Endothelial cell of umbilical vein (primary cell): ENCODE measurements around the gene CCDC106. TPM values are rescaled to one million over a fixed set of nuclear protein-coding genes. Genes with fewer than 3 reads are reported as not detected.
A peak's percentile ranks its signal among the peaks of the same experiment; 100 is the strongest.

Source experiments
- BruUV-seq: library from RNA; stranded (reverse); fragments of 400-500 nt; replicated peaks from 2 replicates; lab custom pipeline; 2021; lab: Mats Ljungman, UMichigan
- CTCF ChIA-PET: fragments of 300-600, 350-600 bp; sonication (Branson Sonifier 250); formaldehyde crosslinking; loops from one replicate; lab custom pipeline; 2021; ENCODE audit warnings: antibody characterized with exemption, inconsistent platforms; lab: Charles Lee
- POLR2A ChIA-PET: fragments of 300-600, 350-600 bp; sonication (Branson Sonifier 250); formaldehyde crosslinking; loops from one replicate; lab custom pipeline; 2021; ENCODE audit warnings: antibody characterized with exemption, inconsistent platforms; lab: Charles Lee
- DNase-seq: peaks from one replicate; pipeline ENCODE4 v3.0.0-alpha.2; 2011; ENCODE audit warnings: low read depth, low spot score
- FAIRE-seq: peaks from 2 replicates; lab custom pipeline; 2011; peaks lifted over from hg19 to GRCh38; lab: Jason Lieb, UNC
- H2AFZ ChIP-seq: 2 replicates; pipeline ENCODE4 v1.6.0; 2012; ENCODE audit warnings: low read depth, low read length, control low read depth, inconsistent platforms
- H3K27ac ChIP-seq: 2 replicates; pipeline ENCODE4 v1.5.1; 2011; ENCODE audit warnings: low read depth, mild to moderate bottlenecking, control low read depth, low read length, moderate library complexity; ENCODE audit not compliant: insufficient read depth
- H3K27me3 ChIP-seq, 2 experiments: 2 replicates each; pipeline versions ENCODE4 v1.6.0 to v1.6.1; 2011; ENCODE audit warnings: low read length in 2 of 2, mixed read lengths in 1 of 2; ENCODE audit not compliant: control insufficient read depth in 2 of 2, insufficient read depth in 2 of 2
- H3K36me3 ChIP-seq, 2 experiments: 2 replicates in 1 of 2; 3 replicates in 1 of 2; pipeline ENCODE4 v1.5.1; 2011; ENCODE audit warnings: low read length in 2 of 2, mild to moderate bottlenecking in 1 of 2, moderate library complexity in 1 of 2; ENCODE audit not compliant: control insufficient read depth in 2 of 2, insufficient read depth in 2 of 2; ENCODE audit errors: extremely low read depth in 1 of 2
- H3K4me1 ChIP-seq: 3 replicates; pipeline ENCODE4 v1.5.1; 2011; ENCODE audit warnings: mild to moderate bottlenecking, low read length; ENCODE audit not compliant: control insufficient read depth, insufficient read depth; ENCODE audit errors: extremely low read depth
- H3K4me2 ChIP-seq: 2 replicates; pipeline ENCODE4 v1.6.1; 2011; ENCODE audit warnings: low read length, control low read depth, mixed read lengths; ENCODE audit not compliant: insufficient read depth
- H3K4me3 ChIP-seq, 3 experiments: fragments of 200-600 bp in 1 of 3; sonication (generic), shearing (Covaris generic) in 1 of 3; replicated peaks in 1 of 3; 2 replicates each; pipeline ENCODE4 v1.5.1; 2011 to 2016; ENCODE audit warnings: control low read depth in 3 of 3, low read length in 3 of 3, mild to moderate bottlenecking in 2 of 3, inconsistent platforms in 1 of 3, low read depth in 1 of 3, moderate library complexity in 1 of 3; ENCODE audit not compliant: insufficient read depth in 1 of 3
- H3K79me2 ChIP-seq: 2 replicates; pipeline ENCODE4 v1.6.0; 2012; ENCODE audit warnings: low read length, inconsistent platforms; ENCODE audit not compliant: control insufficient read depth, insufficient read depth
- H3K9ac ChIP-seq: replicated peaks from 2 replicates; pipeline ENCODE3; 2011; ENCODE audit warnings: low read length, control low read depth; ENCODE audit not compliant: insufficient read depth; ENCODE audit errors: extremely low read depth
- H3K9me1 ChIP-seq: replicated peaks from 3 replicates; pipeline ENCODE4 v1.6.0; 2011; ENCODE audit warnings: mild to moderate bottlenecking, low read length; ENCODE audit not compliant: control insufficient read depth, insufficient read depth; ENCODE audit errors: extremely low read depth
- H3K9me3 ChIP-seq: replicated peaks from 2 replicates; pipeline ENCODE4 v1.5.1; 2012; ENCODE audit warnings: low read length, inconsistent platforms; ENCODE audit not compliant: control insufficient read depth, insufficient read depth
- H4K20me1 ChIP-seq: replicated peaks from 2 replicates; pipeline ENCODE3; 2011; ENCODE audit warnings: mild to moderate bottlenecking, low read length; ENCODE audit not compliant: control insufficient read depth, insufficient read depth; ENCODE audit errors: extremely low read depth
- EZH2 ChIP-seq: IDR thresholded peaks from 2 replicates; pipeline ENCODE4 v1.6.1; 2012; ENCODE audit warnings: borderline replicate concordance, low read depth, mild to moderate bottlenecking, moderate library complexity, low read length, inconsistent platforms; ENCODE audit not compliant: severe bottlenecking
- FOS ChIP-seq: IDR thresholded peaks from 2 replicates; pipeline ENCODE4 v1.6.1; 2011; ENCODE audit warnings: mild to moderate bottlenecking, low read length, moderate library complexity, borderline replicate concordance; ENCODE audit not compliant: insufficient read depth
- GATA2 ChIP-seq: IDR thresholded peaks from 2 replicates; pipeline ENCODE4 v1.7.0; 2011; ENCODE audit warnings: low read depth, mild to moderate bottlenecking, moderate library complexity, mixed read lengths, low read length; ENCODE audit not compliant: insufficient read length, insufficient read depth
- JUN ChIP-seq: IDR thresholded peaks from 2 replicates; pipeline ENCODE4 v1.6.1; 2011; ENCODE audit warnings: borderline replicate concordance, low read depth; ENCODE audit not compliant: insufficient read length, insufficient read depth
- MYC ChIP-seq: IDR thresholded peaks from one replicate; pipeline ENCODE4 v1.6.1; 2011; ENCODE audit warnings: mild to moderate bottlenecking, low read depth, low read length
- POLR2A ChIP-seq: IDR thresholded peaks from 2 replicates; pipeline ENCODE4 v1.6.1; 2012; ENCODE audit warnings: low read depth, mild to moderate bottlenecking, control low read depth, low read length
- POLR2AphosphoS5 ChIP-seq: IDR thresholded peaks from 2 replicates; pipeline ENCODE4 v1.6.1; 2012; ENCODE audit warnings: low read depth, mild to moderate bottlenecking, control low read depth, low read length, moderate library complexity; ENCODE audit not compliant: insufficient read depth
- dilution Hi-C: fragments of 300-500 bp; cut with MboI; formaldehyde crosslinking; loops from one replicate; pipeline ENCODE4 v1.15.0; 2019; ENCODE audit warnings: low sequenced_read_pairs; ENCODE audit not compliant: extremely low pct_ligation_motif_present
- intact Hi-C: fragments of 100-400 bp; cut with micrococcal nuclease; formaldehyde crosslinking; loops from one replicate; pipeline ENCODE4 v1.10.0; 2022
- polyA plus RNA-seq, 4 experiments: library from polyadenylated mRNA; depleted of rRNA in 3 of 4; stranded (reverse) in 3 of 4; unstranded in 1 of 4; fragments of >200 nt; gene quantifications; 2 replicates each; pipeline versions ENCODE4 v1.2.1 to v1.2.3, GENCODE V29; 2011 to 2012; ENCODE audit warnings: missing spikeins in 1 of 4
- total RNA-seq: library from RNA; stranded (reverse); gene quantifications from 2 replicates; pipeline ENCODE4 v1.2.3, GENCODE V29; 2021
- TF ChIP-seq, protein P1 (sequence below), 2 donors: IDR thresholded peaks; 1 replicate in 1 of 2; 2 replicates in 1 of 2; pipeline ENCODE4 v1.5.1; 2011; ENCODE audit warnings: low read length in 2 of 2, mild to moderate bottlenecking in 2 of 2, moderate library complexity in 2 of 2, control low read depth in 1 of 2, inconsistent platforms in 1 of 2, low read depth in 1 of 2; ENCODE audit not compliant: insufficient read depth in 1 of 2; ENCODE audit errors: extremely low read depth in 1 of 2
- TF ChIP-seq, protein P2 (sequence below): IDR thresholded peaks from 2 replicates; pipeline ENCODE4 v1.6.1; 2011; ENCODE audit not compliant: insufficient read depth, insufficient read length

CCDC106 gene
- total and polyA plus RNA-seq, 2 donors (not counting 3 experiments of a cell fraction or from before 2014, with no cell fraction given), result 11.8 to 12.0 TPM

DNA sequence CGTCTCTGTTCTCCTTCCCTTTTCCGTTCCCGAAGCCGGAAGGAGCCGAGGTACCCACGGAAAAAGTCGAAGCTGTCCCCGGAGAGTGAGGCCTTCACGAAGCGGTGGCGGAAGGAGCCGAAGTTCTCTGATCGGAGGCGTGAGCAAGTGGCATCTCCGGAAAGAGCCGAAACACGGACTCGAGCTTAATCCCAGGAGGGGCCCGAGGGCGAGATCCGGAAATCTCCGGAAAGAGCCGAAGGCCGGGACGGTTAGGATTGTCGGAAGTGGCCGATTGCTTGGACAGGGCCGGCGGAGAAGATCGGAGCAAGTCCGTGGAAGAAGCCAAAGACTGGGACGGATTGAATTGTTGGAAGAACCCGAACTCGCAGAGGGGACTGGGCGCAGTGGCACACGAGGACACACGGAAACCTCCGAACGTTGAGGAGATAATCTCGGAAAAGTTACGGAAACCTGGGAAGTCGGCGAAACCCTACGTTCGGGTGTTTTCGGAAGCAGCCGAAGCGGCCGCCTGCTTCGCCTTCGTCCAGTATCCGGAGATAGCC, 6.4 kb downstream of the CCDC106 start:
- H3K9ac ChIP-seq, result peak overlapping the region; percentile 100
- FAIRE-seq (peak; percentile 100), DNase-seq (peak; percentile 99)
- peak overlapping the region; percentile 86 to 98 (median 89) for H3K4me3 ChIP-seq
- peak overlapping the region; percentile 95 for H2AFZ ChIP-seq
- no peaks in the 10 kb centered on the region for H3K27me3 ChIP-seq
- POLR2A ChIA-PET, result interaction anchor here (0.6 to 1.2 kb wide), 7 partner anchors 12 to 572 kb away, joined by 3 to 7 read pairs (median 4); partner anchors contain the start of genes FIZ1 and ZNF865
- H3K27ac ChIP-seq, result peak overlapping the region; percentile 99
- H4K20me1 ChIP-seq, result peaks cover 12% of the 10 kb centered on the region
- CTCF ChIA-PET, result interaction anchor here (0.6 to 1.5 kb wide), 16 partner anchors 12 to 187 kb away, joined by 3 to 28 read pairs (median 4); partner anchors contain the start of genes FIZ1 and ZNF524
- intact Hi-C loops, result loop anchor here (1.0 to 10.0 kb wide), 5 partner anchors 21 to 1190 kb away; partner anchors contain the start of genes EPN1, KMT5C, LENG9 and ZNF524
- dilution Hi-C loops, result no loop called here
- no peaks in the 10 kb centered on the region for H3K9me3 ChIP-seq
- no TSS peak for BruUV-seq
- H3K36me3 ChIP-seq, result peaks cover 0 to 4% of the 10 kb centered on the region in 2 experiments
- no peaks in the 10 kb centered on the region for H3K9me1 ChIP-seq
- TF ChIP-seq, protein P1, sequence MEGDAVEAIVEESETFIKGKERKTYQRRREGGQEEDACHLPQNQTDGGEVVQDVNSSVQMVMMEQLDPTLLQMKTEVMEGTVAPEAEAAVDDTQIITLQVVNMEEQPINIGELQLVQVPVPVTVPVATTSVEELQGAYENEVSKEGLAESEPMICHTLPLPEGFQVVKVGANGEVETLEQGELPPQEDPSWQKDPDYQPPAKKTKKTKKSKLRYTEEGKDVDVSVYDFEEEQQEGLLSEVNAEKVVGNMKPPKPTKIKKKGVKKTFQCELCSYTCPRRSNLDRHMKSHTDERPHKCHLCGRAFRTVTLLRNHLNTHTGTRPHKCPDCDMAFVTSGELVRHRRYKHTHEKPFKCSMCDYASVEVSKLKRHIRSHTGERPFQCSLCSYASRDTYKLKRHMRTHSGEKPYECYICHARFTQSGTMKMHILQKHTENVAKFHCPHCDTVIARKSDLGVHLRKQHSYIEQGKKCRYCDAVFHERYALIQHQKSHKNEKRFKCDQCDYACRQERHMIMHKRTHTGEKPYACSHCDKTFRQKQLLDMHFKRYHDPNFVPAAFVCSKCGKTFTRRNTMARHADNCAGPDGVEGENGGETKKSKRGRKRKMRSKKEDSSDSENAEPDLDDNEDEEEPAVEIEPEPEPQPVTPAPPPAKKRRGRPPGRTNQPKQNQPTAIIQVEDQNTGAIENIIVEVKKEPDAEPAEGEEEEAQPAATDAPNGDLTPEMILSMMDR (IDR thresholded peaks at IDR 0.05; ENCODE audit: extremely low read depth in 1 of 2, insufficient read depth in 1 of 2, low read depth in 1 of 2, low read length in 2 of 2), result no peak
- TF ChIP-seq EZH2, result no peak
- TF ChIP-seq POLR2A, result no peak
- TF ChIP-seq, protein P2, sequence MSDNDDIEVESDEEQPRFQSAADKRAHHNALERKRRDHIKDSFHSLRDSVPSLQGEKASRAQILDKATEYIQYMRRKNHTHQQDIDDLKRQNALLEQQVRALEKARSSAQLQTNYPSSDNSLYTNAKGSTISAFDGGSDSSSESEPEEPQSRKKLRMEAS, result no peak
- TF ChIP-seq GATA2, result no peak
- TF ChIP-seq MYC, result no peak
- TF ChIP-seq POLR2AphosphoS5, result no peak
- TF ChIP-seq JUN, result no peak
- TF ChIP-seq FOS, result no peak
- peak overlapping the region; percentile 85 for H3K4me2 ChIP-seq
- H3K79me2 ChIP-seq, result peaks cover 44% of the 10 kb centered on the region
- peaks cover 25% of the 10 kb centered on the region for H3K4me1 ChIP-seq
